Heart left ventricle (tissue), 13 donors: ENCODE measurements around the gene CNTF.

ENCODE experiments used
- POLR2A ChIP-seq, 2 donors: fragments of 450-650 bp; IDR thresholded peaks; one replicate each; pipeline ENCODE4 v1.6.1; 2017; ENCODE audit warnings: antibody characterized with exemption in 2 of 2, mild to moderate bottlenecking in 2 of 2, moderate library complexity in 2 of 2
- TF ChIP-seq, protein P1 (sequence below), 12 donors: fragments of 200-600 bp; sonication (generic) in 4 of 12; IDR thresholded peaks; one replicate each; pipeline versions ENCODE4 v1.5.0 to v1.8.0; 2018 to 2022; ENCODE audit warnings: antibody characterized with exemption in 12 of 12, mild to moderate bottlenecking in 5 of 12
- donor health status: ischemic (EF 13 %, LVEDD 7.1; RV severe dilation, severe dysfunction).
- donor health status: DM: no; HTN: yes; CAD: no.
- donor health status: DM: no; HTN: no; CAD: no.
- donor health status: ischemic (EF 25% LVEDD 6.9; RV normal size, moderate dysfunction).
- donor health status: ischemic (EF 25% LVEDD 5.7; RV mildly dilated, moderate dysfunction).
- donor health status: ischemic (EF 35%, LVEDD 5.7; RV mildly dilated, moderate dysfunction).
- donor health status: nonischemic (EF 11% LVEDD 7.7; RV severe dilation, severe dysfunction).
- donor health status: DM: yes; HTN: yes; CAD: no.
- donor health status: PGD.
- donor health status: ischemic (EF 29% LVEDD 5.4; RV normal size, mild dysfunction).
- donor health status: nonischemic (EF 23%, LVEDD 6.1; RV moderate dilation, normal function).

DNA sequence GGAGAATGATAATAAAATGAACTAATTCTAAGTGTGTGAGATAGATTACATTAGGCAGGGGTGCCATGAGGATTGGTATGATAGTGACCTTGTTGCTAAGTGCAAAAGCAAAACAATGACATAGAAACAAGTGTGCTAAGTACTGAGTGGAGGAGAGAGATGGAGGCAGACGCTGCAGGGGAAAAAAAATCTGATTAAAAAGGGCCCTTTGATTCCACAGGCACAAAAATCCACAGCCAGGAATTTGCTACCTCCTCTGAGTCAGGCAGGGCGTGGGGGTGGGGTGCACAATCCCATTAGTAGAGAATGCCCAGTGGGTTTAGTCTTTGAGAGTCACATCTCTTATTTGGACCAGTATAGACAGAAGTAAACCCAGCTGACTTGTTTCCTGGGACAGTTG, at the start of gene CNTF:
- TF ChIP-seq, protein P1, sequence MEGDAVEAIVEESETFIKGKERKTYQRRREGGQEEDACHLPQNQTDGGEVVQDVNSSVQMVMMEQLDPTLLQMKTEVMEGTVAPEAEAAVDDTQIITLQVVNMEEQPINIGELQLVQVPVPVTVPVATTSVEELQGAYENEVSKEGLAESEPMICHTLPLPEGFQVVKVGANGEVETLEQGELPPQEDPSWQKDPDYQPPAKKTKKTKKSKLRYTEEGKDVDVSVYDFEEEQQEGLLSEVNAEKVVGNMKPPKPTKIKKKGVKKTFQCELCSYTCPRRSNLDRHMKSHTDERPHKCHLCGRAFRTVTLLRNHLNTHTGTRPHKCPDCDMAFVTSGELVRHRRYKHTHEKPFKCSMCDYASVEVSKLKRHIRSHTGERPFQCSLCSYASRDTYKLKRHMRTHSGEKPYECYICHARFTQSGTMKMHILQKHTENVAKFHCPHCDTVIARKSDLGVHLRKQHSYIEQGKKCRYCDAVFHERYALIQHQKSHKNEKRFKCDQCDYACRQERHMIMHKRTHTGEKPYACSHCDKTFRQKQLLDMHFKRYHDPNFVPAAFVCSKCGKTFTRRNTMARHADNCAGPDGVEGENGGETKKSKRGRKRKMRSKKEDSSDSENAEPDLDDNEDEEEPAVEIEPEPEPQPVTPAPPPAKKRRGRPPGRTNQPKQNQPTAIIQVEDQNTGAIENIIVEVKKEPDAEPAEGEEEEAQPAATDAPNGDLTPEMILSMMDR (IDR thresholded peaks at IDR 0.05), result no peak
- TF ChIP-seq POLR2A (IDR thresholded peaks at IDR 0.05), result no peak
